Stimulated activated memory B cell treated with anti-CD40 and anti-IgM and Interleukin-4, amounts not matched to agents 10 μg/mL and 1 μg/mL and 100 μg/mL, for 72 hours (primary cell): ENCODE measurements around the gene MIOX.

Experiments
- ATAC-seq: fragments of 150-1000 bp; cut with Tn5 transposase; 2 replicates; pipeline ENCODE4 v1.10.0; 2021
- H3K27ac Mint-ChIP-seq: one replicate; pipeline ENCODE4 v1.8.0; 2022; ENCODE audit warnings: mild to moderate bottlenecking, mixed read lengths
- H3K27me3 Mint-ChIP-seq: one replicate; pipeline ENCODE4 v1.8.0; 2022; ENCODE audit warnings: mixed read lengths
- H3K36me3 Mint-ChIP-seq: one replicate; pipeline ENCODE4 v1.8.0; 2022; ENCODE audit warnings: mixed read lengths
- H3K4me1 Mint-ChIP-seq: one replicate; pipeline ENCODE4 v1.8.0; 2022; ENCODE audit warnings: mixed read lengths
- H3K4me3 Mint-ChIP-seq: one replicate; pipeline ENCODE4 v1.8.0; 2022; ENCODE audit warnings: mild to moderate bottlenecking, moderate library complexity, mixed read lengths
- H3K9me3 Mint-ChIP-seq: one replicate; pipeline ENCODE4 v1.8.0; 2022; ENCODE audit warnings: mixed read lengths

Gene MIOX

GRCh38 chr22:50477923-50478322 is 8.7 kb upstream of the MIOX start:
- Mint-ChIP-seq H3K4me1 (peaks cover 36% of the 10 kb centered on the region), H3K27me3 (peaks cover 15% of the 10 kb centered on the region), H3K4me3 (no peak overlapping the region), H3K9me3 (no peaks in the 10 kb centered on the region), H3K27ac (no peak overlapping the region), H3K36me3 (peaks cover 6% of the 10 kb centered on the region)
- no peak for ATAC-seq

GRCh38 chr22:50479721-50480120 is 6.9 kb upstream of the MIOX start:
- Mint-ChIP-seq H3K4me1 (peaks cover 35% of the 10 kb centered on the region), H3K36me3 (no peaks in the 10 kb centered on the region), H3K9me3 (no peaks in the 10 kb centered on the region), H3K27me3 (peaks cover 15% of the 10 kb centered on the region), H3K27ac (no peak overlapping the region), H3K4me3 (no peak overlapping the region)
- ATAC-seq = no peak

- Mint-ChIP-seq H3K36me3 (no peaks in the 10 kb centered on the region), H3K27ac (no peak overlapping the region), H3K9me3 (no peaks in the 10 kb centered on the region), H3K4me1 (peaks cover 28% of the 10 kb centered on the region), H3K27me3 (peaks cover 15% of the 10 kb centered on the region), H3K4me3 (peak overlapping the region; percentile 29)
- ATAC-seq = peak; percentile 9
Measured at GRCh38 chr22:50481045-50481439, 5.6 kb upstream of the MIOX start.

GRCh38 chr22:50481440-50482106 is 5.1 kb upstream of the MIOX start, which contains the start of gene ADM2:
Gene ADM2, plus strand, starts transcription at chr22:50481543. Its CDS starts 305 bp downstream, at chr22:50481848.
- H3K9me3 Mint-ChIP-seq = no peaks in the 10 kb centered on the region
- H3K36me3 Mint-ChIP-seq = no peaks in the 10 kb centered on the region
- peak; percentile 58 for ATAC-seq
- peaks cover 15% of the 10 kb centered on the region for H3K27me3 Mint-ChIP-seq
- H3K27ac Mint-ChIP-seq = peak within 1 kb of the TSS; percentile 22
- H3K4me3 Mint-ChIP-seq = peak within 1 kb of the TSS; percentile 75
- H3K4me1 Mint-ChIP-seq = peaks cover 30% of the 10 kb centered on the region

GRCh38 chr22:50482107-50483074 is 4.3 kb upstream of the MIOX start:
- Mint-ChIP-seq H3K4me3 (peak overlapping the region; percentile 75), H3K36me3 (no peaks in the 10 kb centered on the region), H3K27me3 (peaks cover 15% of the 10 kb centered on the region), H3K4me1 (peaks cover 38% of the 10 kb centered on the region), H3K9me3 (no peaks in the 10 kb centered on the region), H3K27ac (no peak overlapping the region)
- ATAC-seq = no peak

GRCh38 chr22:50483106-50483505 is 3.6 kb upstream of the MIOX start:
- H3K4me3 Mint-ChIP-seq = no peak overlapping the region
- no peaks in the 10 kb centered on the region for H3K36me3 Mint-ChIP-seq
- H3K27me3 Mint-ChIP-seq = peaks cover 15% of the 10 kb centered on the region
- no peak overlapping the region for H3K27ac Mint-ChIP-seq
- peaks cover 40% of the 10 kb centered on the region for H3K4me1 Mint-ChIP-seq
- H3K9me3 Mint-ChIP-seq = no peaks in the 10 kb centered on the region
- no peak for ATAC-seq

- no peak for ATAC-seq
- Mint-ChIP-seq H3K36me3 (no peaks in the 10 kb centered on the region), H3K27me3 (peaks cover 15% of the 10 kb centered on the region), H3K4me3 (no peak overlapping the region), H3K4me1 (peaks cover 40% of the 10 kb centered on the region), H3K27ac (no peak overlapping the region), H3K9me3 (no peaks in the 10 kb centered on the region)
Measured at GRCh38 chr22:50483556-50483955, 3.1 kb upstream of the MIOX start.

- H3K27ac Mint-ChIP-seq = no peak overlapping the region
- peak; percentile 24 for ATAC-seq
- peaks cover 40% of the 10 kb centered on the region for H3K4me1 Mint-ChIP-seq
- H3K36me3 Mint-ChIP-seq = no peaks in the 10 kb centered on the region
- peaks cover 15% of the 10 kb centered on the region for H3K27me3 Mint-ChIP-seq
- no peak overlapping the region for H3K4me3 Mint-ChIP-seq
- no peaks in the 10 kb centered on the region for H3K9me3 Mint-ChIP-seq
Measured at GRCh38 chr22:50483977-50484853, 2.4 kb upstream of the MIOX start.

GRCh38 chr22:50485221-50486131 is 1.2 kb upstream of the MIOX start:
- H3K9me3 Mint-ChIP-seq = no peaks in the 10 kb centered on the region
- no peak overlapping the region for H3K4me3 Mint-ChIP-seq
- H3K27me3 Mint-ChIP-seq = peaks cover 3% of the 10 kb centered on the region
- peak overlapping the region; percentile 69 for H3K27ac Mint-ChIP-seq
- peaks cover 34% of the 10 kb centered on the region for H3K4me1 Mint-ChIP-seq
- H3K36me3 Mint-ChIP-seq = no peaks in the 10 kb centered on the region
- ATAC-seq = no peak

- Mint-ChIP-seq H3K27ac (peak overlapping the region; percentile 69), H3K4me3 (no peak overlapping the region), H3K36me3 (no peaks in the 10 kb centered on the region), H3K27me3 (no peaks in the 10 kb centered on the region), H3K9me3 (no peaks in the 10 kb centered on the region), H3K4me1 (peaks cover 42% of the 10 kb centered on the region)
- ATAC-seq = peak; percentile 29
Measured at GRCh38 chr22:50487290-50488005, 789 bp downstream of the MIOX start.

GRCh38 chr22:50488006-50488677 is 1.5 kb downstream of the MIOX start:
- Mint-ChIP-seq H3K27me3 (no peaks in the 10 kb centered on the region), H3K4me3 (no peak overlapping the region), H3K4me1 (peaks cover 39% of the 10 kb centered on the region), H3K27ac (no peak overlapping the region), H3K36me3 (no peaks in the 10 kb centered on the region), H3K9me3 (no peaks in the 10 kb centered on the region)
- ATAC-seq = peak; percentile 3

GRCh38 chr22:50488886-50489285 is 2.2 kb downstream of the MIOX start:
- H3K27me3 Mint-ChIP-seq = no peaks in the 10 kb centered on the region
- no peaks in the 10 kb centered on the region for H3K36me3 Mint-ChIP-seq
- no peak for ATAC-seq
- no peak overlapping the region for H3K27ac Mint-ChIP-seq
- no peak overlapping the region for H3K4me3 Mint-ChIP-seq
- H3K4me1 Mint-ChIP-seq = peaks cover 35% of the 10 kb centered on the region
- H3K9me3 Mint-ChIP-seq = no peaks in the 10 kb centered on the region
